Tibial nerve (tissue), 4 donors: ENCODE measurements around the gene CACNA1I.

ENCODE experiments used
- EP300 ChIP-seq, 2 donors: sonication (generic); formaldehyde crosslinking; IDR thresholded peaks; one replicate each; pipeline ENCODE4 v1.6.1; 2017; ENCODE audit warnings: antibody characterized with exemption in 2 of 2, mild to moderate bottlenecking in 1 of 2
- TF ChIP-seq, protein P1 (sequence below), 5 experiments: fragments of 200-600 bp in 3 of 5; fragments of 450-650 bp in 2 of 5; sonication (generic) in 3 of 5; IDR thresholded peaks; one replicate each; pipeline ENCODE4 v1.5.1; 2016 to 2019; ENCODE audit warnings: antibody characterized with exemption in 5 of 5, mild to moderate bottlenecking in 3 of 5, moderate library complexity in 2 of 5

DNA sequence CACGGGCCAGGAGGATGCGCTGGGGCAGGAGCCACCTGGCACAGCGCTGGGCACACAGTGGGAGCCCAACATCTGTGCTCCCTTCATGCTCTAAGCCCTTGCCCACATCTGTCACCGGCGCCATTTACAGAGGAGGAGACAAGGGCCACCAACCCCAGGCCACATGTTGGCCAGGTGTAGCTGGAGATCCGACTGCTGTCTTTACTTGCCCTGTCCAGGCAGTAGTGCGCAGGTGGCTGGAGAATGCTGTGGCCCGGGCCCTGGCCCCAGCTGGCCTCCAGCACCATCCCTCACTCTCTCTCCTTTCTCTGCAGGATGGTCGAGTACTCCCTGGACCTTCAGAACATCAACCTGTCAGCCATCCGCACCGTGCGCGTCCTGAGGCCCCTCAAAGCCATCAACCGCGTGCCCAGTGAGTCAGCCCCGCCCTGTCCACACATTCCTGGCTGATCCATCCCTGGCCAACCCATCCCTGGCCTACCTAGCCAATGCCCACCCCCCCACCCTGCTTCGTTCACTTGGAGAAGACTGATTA, 48.5 kb downstream of the CACNA1I start:
- TF ChIP-seq, protein P1, sequence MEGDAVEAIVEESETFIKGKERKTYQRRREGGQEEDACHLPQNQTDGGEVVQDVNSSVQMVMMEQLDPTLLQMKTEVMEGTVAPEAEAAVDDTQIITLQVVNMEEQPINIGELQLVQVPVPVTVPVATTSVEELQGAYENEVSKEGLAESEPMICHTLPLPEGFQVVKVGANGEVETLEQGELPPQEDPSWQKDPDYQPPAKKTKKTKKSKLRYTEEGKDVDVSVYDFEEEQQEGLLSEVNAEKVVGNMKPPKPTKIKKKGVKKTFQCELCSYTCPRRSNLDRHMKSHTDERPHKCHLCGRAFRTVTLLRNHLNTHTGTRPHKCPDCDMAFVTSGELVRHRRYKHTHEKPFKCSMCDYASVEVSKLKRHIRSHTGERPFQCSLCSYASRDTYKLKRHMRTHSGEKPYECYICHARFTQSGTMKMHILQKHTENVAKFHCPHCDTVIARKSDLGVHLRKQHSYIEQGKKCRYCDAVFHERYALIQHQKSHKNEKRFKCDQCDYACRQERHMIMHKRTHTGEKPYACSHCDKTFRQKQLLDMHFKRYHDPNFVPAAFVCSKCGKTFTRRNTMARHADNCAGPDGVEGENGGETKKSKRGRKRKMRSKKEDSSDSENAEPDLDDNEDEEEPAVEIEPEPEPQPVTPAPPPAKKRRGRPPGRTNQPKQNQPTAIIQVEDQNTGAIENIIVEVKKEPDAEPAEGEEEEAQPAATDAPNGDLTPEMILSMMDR (IDR thresholded peaks at IDR 0.05) = no peak
- no peak for TF ChIP-seq EP300 (IDR thresholded peaks at IDR 0.05)
